Mesothelial cell of epicardium (in vitro differentiated cells): ENCODE results near the gene MELK. TPM values are rescaled to one million over a fixed set of nuclear protein-coding genes. Genes with fewer than 3 reads are reported as not detected.
A peak's percentile ranks its signal among the peaks of the same experiment; 100 is the strongest.

Experiments
- DNase-seq, 2 experiments: peaks; one replicate each; pipeline ENCODE4 v3.0.0; 2021; ENCODE audit warnings: low spot score in 2 of 2; ENCODE audit not compliant: unreplicated experiment in 2 of 2
- H3K27ac Mint-ChIP-seq: 2 replicates; pipeline ENCODE4 v1.8.0; 2021; ENCODE audit warnings: mixed read lengths
- H3K27me3 Mint-ChIP-seq: 2 replicates; pipeline ENCODE4 v1.8.0; 2021; ENCODE audit warnings: low read depth, mixed read lengths
- H3K36me3 Mint-ChIP-seq: 2 replicates; pipeline ENCODE4 v1.8.0; 2021; ENCODE audit warnings: mixed read lengths
- H3K4me1 Mint-ChIP-seq: 2 replicates; pipeline ENCODE4 v1.8.0; 2021; ENCODE audit warnings: mixed read lengths
- H3K4me3 Mint-ChIP-seq: 2 replicates; pipeline ENCODE4 v1.8.0; 2021; ENCODE audit warnings: mild to moderate bottlenecking, moderate library complexity, mixed read lengths
- H3K9me3 Mint-ChIP-seq: 2 replicates; pipeline ENCODE4 v1.8.0; 2021; ENCODE audit warnings: mixed read lengths
- CTCF ChIP-seq: fragments of 200-600 bp; sonication (generic); IDR thresholded peaks from one replicate; pipeline ENCODE4 v1.5.0; 2021; ENCODE audit warnings: antibody characterized with exemption; ENCODE audit not compliant: unreplicated experiment
- total RNA-seq: library from RNA; stranded (reverse); gene quantifications from 3 replicates; pipeline ENCODE4 v1.2.1, GENCODE V29; 2021

MELK gene
- total RNA-seq, 1 donor from 2014 or later, result 15.4 TPM

GRCh38 chr9:36676778-36677485 is 104.2 kb downstream of the MELK start:
- H3K27me3 Mint-ChIP-seq, result no peaks in the 10 kb centered on the region
- H3K4me1 Mint-ChIP-seq, result peaks cover 13% of the 10 kb centered on the region
- H3K27ac Mint-ChIP-seq, result no peak overlapping the region
- H3K9me3 Mint-ChIP-seq, result peaks cover 17% of the 10 kb centered on the region
- no peak for DNase-seq
- TF ChIP-seq CTCF, result no peak
- peaks cover 29% of the 10 kb centered on the region for H3K36me3 Mint-ChIP-seq
- H3K4me3 Mint-ChIP-seq, result no peak overlapping the region

- DNase-seq, result no peak
- Mint-ChIP-seq H3K4me1 (peaks cover 13% of the 10 kb centered on the region), H3K4me3 (no peak overlapping the region), H3K27me3 (no peaks in the 10 kb centered on the region), H3K36me3 (peaks cover 32% of the 10 kb centered on the region), H3K9me3 (peaks cover 21% of the 10 kb centered on the region), H3K27ac (no peak overlapping the region)
- no peak for TF ChIP-seq CTCF
Observed at GRCh38 chr9:36677611-36678010, 104.9 kb downstream of the MELK start.

DNA sequence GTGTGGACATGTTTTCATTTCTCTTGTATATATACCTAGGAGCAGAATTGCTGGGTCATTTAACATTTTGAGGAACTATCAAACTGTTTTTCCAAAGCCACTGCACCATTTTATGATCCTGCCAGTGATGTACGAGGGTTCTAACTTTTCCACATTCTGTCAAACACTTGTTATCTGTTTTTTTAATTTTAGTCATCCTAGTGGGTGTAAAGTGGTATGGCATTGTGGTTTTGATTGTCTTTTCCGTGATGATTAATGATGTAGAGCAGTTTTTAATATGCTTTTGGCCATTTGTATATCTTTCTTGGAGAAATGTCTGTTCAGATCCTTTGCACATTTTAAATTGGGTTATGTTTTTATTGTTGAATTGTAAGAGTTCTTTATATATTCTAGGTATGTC is 107.0 kb downstream of the MELK start:
- peaks cover 13% of the 10 kb centered on the region for H3K4me1 Mint-ChIP-seq
- peaks cover 35% of the 10 kb centered on the region for H3K9me3 Mint-ChIP-seq
- DNase-seq, result no peak
- peaks cover 26% of the 10 kb centered on the region for H3K36me3 Mint-ChIP-seq
- H3K4me3 Mint-ChIP-seq, result no peak overlapping the region
- H3K27ac Mint-ChIP-seq, result no peak overlapping the region
- no peaks in the 10 kb centered on the region for H3K27me3 Mint-ChIP-seq
- TF ChIP-seq CTCF, result peak; percentile 45

DNA sequence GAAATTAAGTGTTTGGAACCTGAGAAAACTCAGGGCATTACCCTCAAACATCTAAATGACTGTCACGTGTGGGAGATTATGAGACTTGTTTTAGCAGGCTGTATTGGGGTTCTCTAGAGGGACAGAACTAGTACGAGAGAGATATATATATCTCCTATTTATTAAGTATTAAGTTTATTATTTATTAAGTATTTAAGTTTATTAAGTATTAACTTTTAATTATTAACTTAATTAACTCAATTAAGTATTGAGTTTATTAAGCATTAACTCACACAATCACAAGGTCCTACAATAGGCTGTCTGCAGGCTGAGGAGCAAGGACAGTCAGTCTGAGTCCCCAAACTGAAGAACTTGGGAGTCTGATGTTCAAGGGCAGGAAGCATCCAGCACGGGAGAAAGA is 113.8 kb downstream of the MELK start:
- peaks cover 5% of the 10 kb centered on the region for H3K36me3 Mint-ChIP-seq
- no peak for DNase-seq
- H3K27ac Mint-ChIP-seq, result no peak overlapping the region
- TF ChIP-seq CTCF, result no peak
- no peak overlapping the region for H3K4me3 Mint-ChIP-seq
- H3K27me3 Mint-ChIP-seq, result no peaks in the 10 kb centered on the region
- no peaks in the 10 kb centered on the region for H3K4me1 Mint-ChIP-seq
- H3K9me3 Mint-ChIP-seq, result peaks cover 29% of the 10 kb centered on the region

- Mint-ChIP-seq H3K27ac (no peak overlapping the region), H3K4me3 (no peak overlapping the region), H3K36me3 (no peaks in the 10 kb centered on the region), H3K4me1 (no peaks in the 10 kb centered on the region), H3K27me3 (peaks cover 8% of the 10 kb centered on the region), H3K9me3 (peaks cover 10% of the 10 kb centered on the region)
- no peak for DNase-seq
- TF ChIP-seq CTCF, result no peak
Observed at GRCh38 chr9:36690412-36691168, 117.9 kb downstream of the MELK start.
